GM12891 (cell line): ENCODE results near the gene SULT4A1.

Experiments used
- PAX5 ChIP-seq: IDR thresholded peaks from 2 replicates; pipeline ENCODE4 v1.6.1; 2011; ENCODE audit warnings: low read length, moderate library complexity, mild to moderate bottlenecking; ENCODE audit not compliant: insufficient read depth, severe bottlenecking
- POLR2A ChIP-seq: IDR thresholded peaks from 2 replicates; pipeline ENCODE4 v1.6.1; 2011; ENCODE audit warnings: low read depth, low read length, control low read depth
- POLR2AphosphoS5 ChIP-seq: IDR thresholded peaks from 2 replicates; pipeline ENCODE4 v1.6.1; 2011; ENCODE audit warnings: low read depth, low read length, control low read depth

DNA sequence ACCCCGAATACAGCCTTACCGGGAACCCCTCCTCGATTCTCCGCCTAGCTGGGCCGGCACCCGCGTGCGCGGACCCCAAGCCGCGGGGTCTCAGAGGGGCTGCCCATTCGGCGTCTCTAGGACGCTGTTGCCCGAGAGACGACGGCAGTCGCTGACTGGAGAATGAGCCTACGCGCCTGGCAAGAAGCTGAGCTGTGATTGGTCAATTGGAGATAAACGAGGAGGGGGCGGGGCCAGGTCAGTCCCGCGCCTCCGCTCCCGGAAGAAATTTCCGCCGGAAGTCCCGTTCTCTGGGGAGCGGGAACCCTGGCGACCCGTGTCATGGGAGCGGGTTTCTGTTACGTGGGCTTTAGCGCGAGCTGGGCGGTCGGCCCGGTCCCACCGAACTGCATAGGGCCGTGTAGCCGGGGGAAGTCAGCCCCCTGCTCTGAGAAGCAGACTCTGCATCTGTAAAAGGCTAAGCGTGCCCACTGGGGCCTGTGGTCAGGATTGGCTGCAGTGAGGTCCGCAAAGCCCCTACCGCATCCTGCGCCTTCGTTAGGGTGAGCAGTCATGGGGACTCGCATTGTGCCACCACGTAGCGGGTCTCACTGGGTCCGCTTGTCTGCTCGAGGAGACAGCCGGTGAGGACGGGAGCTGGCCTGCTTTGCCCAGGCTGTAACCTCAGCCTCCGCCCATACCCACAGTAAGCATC, 50.0 kb downstream of the SULT4A1 start, which contains the start of gene EFCAB6:
- TF ChIP-seq POLR2AphosphoS5 (peak; percentile 65), POLR2A (peak; percentile 36; the same call in 1 of the 2 replicates), PAX5 (no peak)
